ENCODE results near the gene EIF1.

DNA sequence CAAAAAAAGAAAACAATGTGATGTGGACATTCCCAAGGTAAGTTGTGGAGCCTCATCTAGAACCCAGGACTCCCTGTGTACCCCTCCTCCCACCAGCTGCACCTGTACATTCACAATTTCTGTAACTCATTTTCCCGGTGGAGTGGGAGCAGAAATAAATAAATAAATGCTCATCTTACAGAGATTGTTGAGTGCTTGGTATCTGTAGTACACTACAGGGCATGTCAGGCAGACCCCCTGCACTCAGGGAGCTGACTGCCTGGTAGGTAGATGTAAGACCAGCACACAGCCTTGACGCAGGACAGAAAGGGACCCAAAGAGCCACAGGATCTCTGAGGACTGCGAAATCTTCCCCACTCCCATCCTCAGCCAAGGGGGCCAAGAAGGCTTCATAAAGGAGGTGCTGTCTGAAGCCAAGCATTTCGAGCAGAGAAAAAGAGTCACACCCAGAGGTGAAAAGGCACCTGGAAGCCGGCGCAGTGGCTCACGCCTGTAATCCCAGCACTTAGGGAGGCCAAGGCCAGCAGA is 6.5 kb downstream of the EIF1 start:
- TF ChIP-seq RFX5 (IDR thresholded peaks at IDR 0.05) (no peak), EP300 (IDR thresholded peaks at IDR 0.05) (no peak), MAZ (IDR thresholded peaks at IDR 0.05; ENCODE audit: borderline replicate concordance, low read depth, low read length) (no peak)
- TF ChIP-seq, protein P1, sequence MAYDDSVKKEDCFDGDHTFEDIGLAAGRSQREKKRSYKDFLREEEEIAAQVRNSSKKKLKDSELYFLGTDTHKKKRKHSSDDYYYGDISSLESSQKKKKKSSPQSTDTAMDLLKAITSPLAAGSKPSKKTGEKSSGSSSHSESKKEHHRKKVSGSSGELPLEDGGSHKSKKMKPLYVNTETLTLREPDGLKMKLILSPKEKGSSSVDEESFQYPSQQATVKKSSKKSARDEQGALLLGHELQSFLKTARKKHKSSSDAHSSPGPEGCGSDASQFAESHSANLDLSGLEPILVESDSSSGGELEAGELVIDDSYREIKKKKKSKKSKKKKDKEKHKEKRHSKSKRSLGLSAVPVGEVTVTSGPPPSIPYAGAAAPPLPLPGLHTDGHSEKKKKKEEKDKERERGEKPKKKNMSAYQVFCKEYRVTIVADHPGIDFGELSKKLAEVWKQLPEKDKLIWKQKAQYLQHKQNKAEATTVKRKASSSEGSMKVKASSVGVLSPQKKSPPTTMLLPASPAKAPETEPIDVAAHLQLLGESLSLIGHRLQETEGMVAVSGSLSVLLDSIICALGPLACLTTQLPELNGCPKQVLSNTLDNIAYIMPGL (CRISPR knock-in tag; IDR thresholded peaks at IDR 0.05; ENCODE audit: borderline replicate concordance): no peak
- TF ChIP-seq, protein P2, sequence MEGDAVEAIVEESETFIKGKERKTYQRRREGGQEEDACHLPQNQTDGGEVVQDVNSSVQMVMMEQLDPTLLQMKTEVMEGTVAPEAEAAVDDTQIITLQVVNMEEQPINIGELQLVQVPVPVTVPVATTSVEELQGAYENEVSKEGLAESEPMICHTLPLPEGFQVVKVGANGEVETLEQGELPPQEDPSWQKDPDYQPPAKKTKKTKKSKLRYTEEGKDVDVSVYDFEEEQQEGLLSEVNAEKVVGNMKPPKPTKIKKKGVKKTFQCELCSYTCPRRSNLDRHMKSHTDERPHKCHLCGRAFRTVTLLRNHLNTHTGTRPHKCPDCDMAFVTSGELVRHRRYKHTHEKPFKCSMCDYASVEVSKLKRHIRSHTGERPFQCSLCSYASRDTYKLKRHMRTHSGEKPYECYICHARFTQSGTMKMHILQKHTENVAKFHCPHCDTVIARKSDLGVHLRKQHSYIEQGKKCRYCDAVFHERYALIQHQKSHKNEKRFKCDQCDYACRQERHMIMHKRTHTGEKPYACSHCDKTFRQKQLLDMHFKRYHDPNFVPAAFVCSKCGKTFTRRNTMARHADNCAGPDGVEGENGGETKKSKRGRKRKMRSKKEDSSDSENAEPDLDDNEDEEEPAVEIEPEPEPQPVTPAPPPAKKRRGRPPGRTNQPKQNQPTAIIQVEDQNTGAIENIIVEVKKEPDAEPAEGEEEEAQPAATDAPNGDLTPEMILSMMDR (IDR thresholded peaks at IDR 0.05): no peak
- TF ChIP-seq, protein P3, sequence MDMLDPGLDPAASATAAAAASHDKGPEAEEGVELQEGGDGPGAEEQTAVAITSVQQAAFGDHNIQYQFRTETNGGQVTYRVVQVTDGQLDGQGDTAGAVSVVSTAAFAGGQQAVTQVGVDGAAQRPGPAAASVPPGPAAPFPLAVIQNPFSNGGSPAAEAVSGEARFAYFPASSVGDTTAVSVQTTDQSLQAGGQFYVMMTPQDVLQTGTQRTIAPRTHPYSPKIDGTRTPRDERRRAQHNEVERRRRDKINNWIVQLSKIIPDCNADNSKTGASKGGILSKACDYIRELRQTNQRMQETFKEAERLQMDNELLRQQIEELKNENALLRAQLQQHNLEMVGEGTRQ (IDR thresholded peaks at IDR 0.05): no peak
- TF ChIP-seq, protein P4, sequence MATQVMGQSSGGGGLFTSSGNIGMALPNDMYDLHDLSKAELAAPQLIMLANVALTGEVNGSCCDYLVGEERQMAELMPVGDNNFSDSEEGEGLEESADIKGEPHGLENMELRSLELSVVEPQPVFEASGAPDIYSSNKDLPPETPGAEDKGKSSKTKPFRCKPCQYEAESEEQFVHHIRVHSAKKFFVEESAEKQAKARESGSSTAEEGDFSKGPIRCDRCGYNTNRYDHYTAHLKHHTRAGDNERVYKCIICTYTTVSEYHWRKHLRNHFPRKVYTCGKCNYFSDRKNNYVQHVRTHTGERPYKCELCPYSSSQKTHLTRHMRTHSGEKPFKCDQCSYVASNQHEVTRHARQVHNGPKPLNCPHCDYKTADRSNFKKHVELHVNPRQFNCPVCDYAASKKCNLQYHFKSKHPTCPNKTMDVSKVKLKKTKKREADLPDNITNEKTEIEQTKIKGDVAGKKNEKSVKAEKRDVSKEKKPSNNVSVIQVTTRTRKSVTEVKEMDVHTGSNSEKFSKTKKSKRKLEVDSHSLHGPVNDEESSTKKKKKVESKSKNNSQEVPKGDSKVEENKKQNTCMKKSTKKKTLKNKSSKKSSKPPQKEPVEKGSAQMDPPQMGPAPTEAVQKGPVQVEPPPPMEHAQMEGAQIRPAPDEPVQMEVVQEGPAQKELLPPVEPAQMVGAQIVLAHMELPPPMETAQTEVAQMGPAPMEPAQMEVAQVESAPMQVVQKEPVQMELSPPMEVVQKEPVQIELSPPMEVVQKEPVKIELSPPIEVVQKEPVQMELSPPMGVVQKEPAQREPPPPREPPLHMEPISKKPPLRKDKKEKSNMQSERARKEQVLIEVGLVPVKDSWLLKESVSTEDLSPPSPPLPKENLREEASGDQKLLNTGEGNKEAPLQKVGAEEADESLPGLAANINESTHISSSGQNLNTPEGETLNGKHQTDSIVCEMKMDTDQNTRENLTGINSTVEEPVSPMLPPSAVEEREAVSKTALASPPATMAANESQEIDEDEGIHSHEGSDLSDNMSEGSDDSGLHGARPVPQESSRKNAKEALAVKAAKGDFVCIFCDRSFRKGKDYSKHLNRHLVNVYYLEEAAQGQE (IDR thresholded peaks at IDR 0.05): 0 out of 2 replicates have a peak, but pooled peaks have one; percentile 4
